ENCODE measurements around the gene VPS25.

- TF ChIP-seq POLR2AphosphoS5 (IDR thresholded peaks at IDR 0.05; ENCODE audit: low read depth, low read length) = no peak
- no peak for TF ChIP-seq TAF1 (IDR thresholded peaks at IDR 0.05; ENCODE audit: low read depth, low read length)
- no peak for TF ChIP-seq POLR2A (IDR thresholded peaks at IDR 0.05; ENCODE audit: low read depth, low read length)
Observed at GRCh38 chr17:42782166-42783061, 9.2 kb downstream of the VPS25 start.

All from GM12891 (cell line).